Activated T-cell treated with anti-CD3 and anti-CD28 coated beads, Interleukin-2, amount 50 U/mL, for 1 hour (primary cell): ENCODE data around the gene SOST.
"Not testable (repeated sequence)": the region's sequence is repeated elsewhere in the genome, so short reads cannot be mapped to it uniquely, and the experiment has no call there.

ENCODE experiments used
- DNase-seq: peaks from one replicate; pipeline ENCODE4 v3.0.0-alpha.2; 2020

The SOST gene

DNA sequence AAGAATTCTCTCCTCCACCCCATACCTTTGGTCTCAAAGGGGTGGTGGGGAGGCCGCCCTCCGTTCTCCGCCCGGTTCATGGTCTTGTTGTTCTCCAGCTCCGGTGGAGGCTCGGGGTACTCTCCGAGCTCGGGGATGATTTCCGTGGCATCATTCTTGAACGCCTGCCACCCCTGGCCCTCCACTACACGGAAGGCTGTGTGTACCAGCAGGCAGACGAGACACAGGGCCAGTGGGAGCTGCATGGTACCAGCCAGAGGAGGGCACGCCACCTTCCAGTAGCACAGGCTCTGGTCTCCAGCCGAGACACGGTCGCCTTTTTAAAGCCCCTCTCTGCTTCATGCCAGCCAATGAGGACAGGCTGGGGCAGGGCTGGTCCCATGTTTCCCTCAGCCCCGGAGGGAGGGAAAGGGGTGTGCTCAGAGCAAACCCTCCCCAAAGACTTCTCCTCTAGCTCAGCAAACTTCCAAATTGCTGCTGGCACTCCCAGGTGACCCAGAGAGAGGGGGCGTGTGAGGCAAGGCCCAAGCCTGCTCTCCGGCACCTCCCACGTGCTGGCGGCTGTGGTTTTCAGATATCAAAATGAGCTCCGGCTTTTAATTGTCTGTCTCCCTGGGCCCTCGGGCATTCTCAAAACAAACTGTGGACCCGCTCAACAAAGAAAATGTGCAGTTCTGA, at the start of gene SOST:
SOST (minus strand) TSS at position 295 of the 678 bp plus-strand sequence; CDS start at position 245, 50 bp downstream.
- no peak for DNase-seq

DNA sequence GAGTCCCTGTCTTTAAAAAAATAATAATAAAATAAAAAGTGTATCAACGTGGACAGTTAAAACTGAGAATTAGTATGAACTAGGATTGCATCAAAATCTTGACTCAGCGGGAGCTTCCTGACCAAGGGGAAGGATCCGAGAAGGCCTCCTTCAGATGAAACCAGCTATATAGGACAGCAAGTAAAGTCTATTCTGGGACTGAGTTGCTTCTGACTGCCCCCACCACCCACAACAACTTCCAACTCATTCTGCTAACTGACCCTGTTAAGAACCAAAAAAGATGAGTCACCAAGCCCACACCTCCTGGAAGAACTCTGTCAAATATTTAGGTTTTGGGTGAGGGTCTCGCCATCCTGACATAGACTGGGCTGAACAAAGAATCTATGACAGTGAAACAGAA, 49.5 kb upstream of the SOST start:
- DNase-seq, result no peak

DNA sequence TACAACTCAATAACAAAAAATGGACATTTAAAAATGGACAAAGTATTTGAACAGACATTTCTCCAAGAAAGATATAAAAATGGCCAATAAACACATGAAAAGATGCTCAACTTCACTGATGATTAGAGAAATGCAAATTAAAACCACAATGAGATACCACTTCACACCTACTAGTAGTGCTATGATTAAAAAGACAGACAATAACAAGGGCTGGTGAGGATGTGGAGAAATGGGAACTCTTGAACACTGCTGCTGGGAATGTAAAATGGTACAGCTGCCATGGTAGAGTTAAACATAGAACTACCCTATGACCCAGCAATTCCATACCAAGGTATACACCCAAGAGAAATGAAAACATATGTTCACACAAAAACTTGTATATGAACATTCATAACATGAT, 46.5 kb upstream of the SOST start:
- no peak for DNase-seq

DNA sequence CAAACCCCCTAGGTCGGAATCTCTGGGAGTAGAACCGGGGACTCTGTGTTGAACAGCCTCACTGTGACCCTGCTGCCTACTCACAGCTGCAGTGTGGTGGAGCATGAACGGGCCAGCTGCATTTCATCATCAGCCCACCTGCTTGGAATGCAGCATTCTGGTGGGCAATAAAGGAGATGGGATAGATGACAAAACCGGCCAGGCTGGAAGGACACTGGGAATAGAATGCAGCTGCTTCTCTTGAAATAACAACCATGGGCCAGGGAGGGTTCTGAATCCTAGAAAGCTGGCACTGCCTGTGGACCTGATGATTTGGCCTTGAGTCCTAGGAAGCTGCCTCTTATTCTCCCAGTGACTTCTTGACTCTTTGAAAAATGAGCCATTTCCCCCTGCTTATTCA, 45.2 kb upstream of the SOST start:
- DNase-seq, result no peak

DNA sequence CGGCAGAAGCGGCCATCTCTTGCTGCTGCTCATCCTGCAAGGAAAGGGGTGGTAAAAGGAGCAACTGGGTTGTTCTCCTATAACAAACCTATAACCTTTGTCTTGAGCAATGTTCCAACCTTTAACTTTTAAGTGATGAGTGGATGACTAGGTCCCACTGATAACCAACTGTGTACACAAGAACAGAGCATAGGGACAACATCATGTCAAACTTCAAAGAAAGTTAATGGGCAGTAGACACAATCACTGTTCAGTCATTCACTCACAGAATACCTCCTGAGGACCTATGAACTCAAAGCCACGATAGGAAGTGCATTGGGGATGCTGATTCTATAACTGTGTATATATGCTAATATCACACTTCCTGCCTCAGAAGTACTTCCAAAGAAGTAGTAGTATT, 43.3 kb upstream of the SOST start:
- no peak for DNase-seq

DNA sequence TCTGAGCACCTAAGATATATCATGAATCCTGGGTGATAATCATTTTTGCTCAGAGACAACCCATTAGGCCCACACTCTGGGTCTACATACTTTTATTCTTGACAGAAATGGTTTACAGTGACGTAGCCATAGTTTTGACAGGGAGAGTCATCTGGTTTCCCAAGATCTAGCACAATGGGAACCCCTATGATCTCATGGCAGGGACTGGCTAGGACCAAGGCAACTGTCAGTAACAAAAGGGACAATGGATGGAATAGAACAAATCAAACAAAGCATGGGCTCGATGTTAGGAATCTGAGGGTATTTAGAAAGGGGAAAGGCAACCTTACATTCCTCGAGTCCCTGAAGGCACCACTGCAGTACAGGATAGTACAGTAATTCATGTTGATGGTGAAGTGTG, 42.1 kb upstream of the SOST start:
- no peak for DNase-seq

DNA sequence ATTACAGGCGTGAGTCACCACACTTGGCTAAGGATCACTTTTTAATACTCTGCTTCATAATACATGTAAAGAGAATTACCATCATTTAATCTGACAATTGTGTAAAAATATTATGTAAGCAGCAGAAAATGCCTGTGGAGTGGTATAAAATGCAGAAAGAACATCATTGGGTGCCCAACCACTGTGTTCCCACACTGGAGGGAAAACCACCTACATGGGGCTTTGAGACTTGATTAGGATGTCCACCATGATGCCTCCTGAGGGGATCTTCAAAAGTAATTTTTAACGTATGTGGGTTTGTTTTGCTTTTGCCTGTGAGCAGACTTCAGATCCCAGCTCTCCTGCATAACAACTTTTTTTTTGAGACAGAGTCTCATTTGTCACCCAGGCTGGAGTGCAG, 40.5 kb upstream of the SOST start:
- no peak for DNase-seq

DNA sequence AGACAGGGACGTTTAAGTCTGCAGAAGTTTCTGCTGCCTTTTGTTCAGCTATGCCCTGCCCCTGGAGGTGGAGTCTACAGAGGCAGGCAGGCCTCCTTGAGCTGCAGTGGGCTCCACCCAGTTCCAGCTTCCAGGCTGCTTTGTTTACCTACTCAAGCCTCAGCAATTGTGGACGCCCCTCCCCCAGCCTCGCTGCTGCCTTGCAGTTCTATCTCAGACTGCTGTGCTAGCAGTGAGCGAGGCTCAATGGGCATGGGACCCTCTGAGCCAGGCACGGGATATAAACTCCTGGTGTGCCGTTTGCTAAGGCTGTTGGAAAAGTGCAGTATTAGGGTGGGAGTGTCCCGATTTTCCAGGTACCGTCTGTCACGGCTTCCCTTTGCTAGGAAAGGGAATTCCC, 39.4 kb upstream of the SOST start:
- DNase-seq, result not testable (repeated sequence)

DNA sequence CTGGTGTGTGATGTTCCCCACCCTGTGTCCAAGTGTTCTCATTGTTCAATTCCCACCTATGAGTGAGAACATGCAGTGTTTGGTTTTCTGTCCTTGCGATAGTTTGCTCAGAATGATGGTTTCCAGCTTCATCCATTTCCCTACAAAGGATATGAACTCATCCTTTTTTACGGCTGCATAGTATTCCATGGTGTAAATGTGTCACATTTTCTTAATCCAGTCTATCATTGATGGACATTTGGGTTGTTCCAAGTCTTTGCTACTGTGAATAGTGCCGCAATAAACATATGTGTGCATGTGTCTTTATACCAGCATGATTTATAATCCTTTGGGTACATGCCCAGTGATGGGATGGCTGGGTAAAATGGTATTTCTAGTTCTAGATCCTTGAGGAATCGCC, 34.1 kb upstream of the SOST start:
- not testable (repeated sequence) for DNase-seq

DNA sequence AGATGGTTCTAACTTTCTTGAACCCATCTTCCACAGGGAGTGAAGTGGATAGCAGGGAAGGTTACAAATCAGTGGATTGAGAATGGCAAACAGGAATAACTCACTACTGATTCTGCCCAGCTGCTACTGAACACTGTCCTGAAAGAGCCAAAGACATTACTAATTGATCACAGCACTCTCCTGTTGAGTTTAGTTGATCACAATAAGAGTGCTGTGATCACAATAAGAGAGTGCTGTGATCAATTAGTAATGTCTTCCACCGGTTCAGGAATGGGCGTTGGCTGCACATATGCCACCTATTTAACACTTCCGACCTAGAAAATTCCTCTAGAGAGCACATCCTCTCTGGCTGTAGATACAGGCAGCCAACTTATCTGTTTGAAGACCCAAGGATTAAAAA, 33.0 kb upstream of the SOST start:
- no peak for DNase-seq

DNA sequence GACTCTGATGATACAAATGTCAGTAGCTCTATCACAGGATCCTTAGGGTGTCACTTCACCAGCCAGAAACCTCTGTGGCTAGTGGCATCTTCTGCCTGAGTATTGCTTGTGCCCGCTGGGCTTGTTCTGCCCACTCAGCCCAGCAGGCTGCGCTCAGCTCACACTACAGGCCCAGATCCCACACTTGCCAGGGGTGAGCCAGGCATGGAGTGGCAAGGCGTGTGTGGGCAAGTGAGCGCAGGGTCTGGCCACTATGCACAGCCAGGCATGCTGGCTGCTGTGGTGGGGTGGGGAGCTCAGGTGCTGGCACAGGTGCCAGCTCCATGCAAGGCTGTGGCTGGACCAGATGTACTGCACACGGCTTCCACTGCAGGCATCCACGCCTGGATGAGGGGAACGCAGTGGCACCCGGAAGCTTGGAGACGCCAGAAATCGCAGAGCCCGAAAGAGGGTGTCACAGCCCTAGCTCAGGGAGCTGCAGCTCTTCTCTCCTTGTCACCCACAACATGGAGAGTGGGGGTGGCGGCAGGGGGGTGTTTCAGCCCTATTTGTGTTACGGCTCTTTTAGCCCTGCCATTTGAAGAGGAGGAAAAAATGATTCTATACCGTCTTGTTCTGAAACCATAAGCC, 31.8 kb upstream of the SOST start:
- no peak for DNase-seq

DNA sequence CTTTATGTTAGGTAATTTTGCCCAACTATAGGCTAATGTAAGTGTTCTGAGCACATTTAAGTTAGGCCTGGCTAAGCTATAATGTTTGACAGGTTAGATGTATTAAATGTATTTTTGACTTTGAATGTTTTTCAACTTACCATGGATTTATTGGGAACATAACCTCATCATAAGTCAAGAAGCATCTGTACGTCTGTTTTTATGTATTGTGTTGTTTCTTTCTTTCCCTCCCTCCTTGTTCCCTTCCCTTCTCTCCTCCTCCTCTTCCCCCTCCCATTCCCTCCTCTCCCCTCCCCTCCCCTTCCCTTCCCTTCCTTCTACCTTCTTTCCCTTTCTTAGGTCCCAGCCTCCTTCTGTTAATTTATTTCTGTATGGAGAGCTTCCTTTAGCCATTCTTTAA, 30.9 kb upstream of the SOST start:
- no peak for DNase-seq

DNA sequence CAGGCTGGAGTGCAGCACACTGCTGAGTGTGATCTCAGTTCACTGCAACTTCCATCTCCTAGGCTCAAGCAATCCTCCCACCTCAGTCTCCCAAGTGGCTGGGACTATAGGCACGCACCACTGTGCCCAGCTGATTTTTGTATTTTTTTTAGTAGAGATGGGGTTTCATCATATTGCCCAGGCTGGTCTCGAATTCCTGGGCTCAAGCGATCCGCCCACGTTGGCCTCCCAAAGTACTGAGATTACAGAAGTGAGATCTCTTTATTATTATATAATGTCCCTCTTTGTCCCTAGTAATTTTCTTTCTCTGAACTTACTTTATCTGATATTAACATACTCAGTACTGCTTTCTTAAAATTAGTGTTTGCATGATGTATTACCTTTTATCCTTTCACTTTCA, 29.9 kb upstream of the SOST start:
- DNase-seq, result no peak

DNA sequence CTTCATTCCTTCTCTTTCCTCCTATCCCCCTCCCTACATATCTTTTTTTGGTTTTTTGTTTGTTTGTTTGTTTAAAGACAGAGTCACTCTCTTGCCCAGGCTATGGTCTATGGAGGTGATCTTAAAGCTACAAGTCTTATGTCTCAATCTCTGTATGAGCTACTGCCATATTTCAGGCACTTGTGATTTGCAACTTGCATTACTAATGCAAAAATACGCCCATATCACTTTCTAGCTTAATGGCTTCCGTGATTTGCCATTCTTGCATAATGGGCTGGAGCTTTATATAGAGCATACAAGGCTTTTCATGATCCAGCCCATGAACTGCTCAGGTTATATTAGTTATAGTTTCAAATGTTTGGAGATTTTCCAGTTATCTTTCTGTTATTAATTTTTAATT, 29.1 kb upstream of the SOST start:
- DNase-seq, result no peak

DNA sequence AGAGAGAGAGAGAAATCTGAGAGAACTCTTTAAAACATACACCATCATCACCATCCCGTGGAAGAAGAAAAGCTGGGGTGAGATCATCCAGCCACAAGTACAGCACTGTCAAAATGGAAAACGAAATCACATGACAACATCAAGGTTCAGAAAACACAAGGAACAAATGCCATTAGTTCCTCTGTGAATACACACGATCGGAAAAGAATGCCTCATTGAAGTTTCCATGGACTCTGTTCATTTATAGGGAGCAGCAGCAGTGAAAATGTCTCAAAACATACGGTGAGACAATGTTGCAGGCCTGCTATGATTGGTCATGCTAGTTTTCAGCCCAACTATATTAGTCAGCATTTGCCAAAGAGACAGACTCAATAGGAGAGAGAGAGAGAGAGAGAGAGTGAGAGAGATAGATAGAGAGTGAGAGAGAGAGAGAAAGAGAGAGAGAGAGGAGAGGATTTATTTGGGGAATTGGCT, 26.1 kb upstream of the SOST start:
- DNase-seq, result no peak

DNA sequence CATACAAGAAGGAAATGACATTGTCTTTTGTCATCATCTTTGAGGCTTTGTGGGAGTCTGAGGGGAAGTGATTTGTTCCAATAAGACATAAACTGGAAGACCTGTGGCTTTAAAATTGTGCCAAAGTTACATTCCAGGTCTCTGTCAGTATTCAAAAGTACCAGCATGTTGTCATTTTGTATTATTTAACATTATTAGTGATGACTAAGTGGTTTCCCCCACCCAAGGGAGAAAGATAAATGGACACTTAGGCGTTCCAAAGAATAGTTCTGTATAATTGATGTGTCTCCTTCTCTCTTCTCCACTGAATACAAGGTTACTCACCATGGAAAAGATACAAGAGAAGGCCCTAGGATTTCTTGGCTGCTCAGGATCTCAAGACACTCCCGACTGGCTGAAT, 25.5 kb upstream of the SOST start:
- DNase-seq, result no peak

DNA sequence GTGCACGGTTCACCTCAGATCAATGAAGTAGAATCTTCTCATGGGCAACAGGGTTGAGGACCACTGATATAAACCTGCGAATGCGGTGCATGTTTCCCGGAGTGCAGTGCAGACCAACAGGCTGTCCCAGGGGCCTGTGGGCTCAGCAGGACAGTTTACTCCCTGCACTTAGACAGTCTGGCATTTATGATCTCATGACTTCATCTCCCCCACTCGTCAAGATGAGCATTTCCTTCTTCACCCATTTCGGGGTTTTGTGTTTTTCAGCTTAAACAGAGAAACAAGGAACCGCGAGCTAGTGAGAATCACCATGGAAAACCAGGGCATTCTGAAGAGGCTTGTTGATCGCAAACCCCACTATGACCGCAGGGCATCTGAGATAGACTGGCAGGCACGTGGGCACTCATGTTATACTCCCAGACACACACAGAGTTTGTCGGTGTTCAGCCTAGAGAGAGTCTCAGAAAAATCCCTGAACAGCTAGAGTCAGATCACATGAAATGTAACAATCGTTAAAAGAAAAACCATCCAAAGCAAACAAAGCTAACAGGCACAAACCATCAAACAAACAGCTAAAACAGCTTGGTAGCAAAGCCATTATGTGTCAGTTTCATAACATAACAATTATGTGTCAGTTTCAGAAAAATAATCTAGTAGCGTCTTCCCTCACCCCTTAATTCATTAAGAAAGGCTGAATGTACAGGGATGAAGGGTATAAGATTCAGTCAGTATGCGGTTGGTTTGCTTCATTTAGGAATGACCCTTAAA, 24.5 kb upstream of the SOST start:
- no peak for DNase-seq

DNA sequence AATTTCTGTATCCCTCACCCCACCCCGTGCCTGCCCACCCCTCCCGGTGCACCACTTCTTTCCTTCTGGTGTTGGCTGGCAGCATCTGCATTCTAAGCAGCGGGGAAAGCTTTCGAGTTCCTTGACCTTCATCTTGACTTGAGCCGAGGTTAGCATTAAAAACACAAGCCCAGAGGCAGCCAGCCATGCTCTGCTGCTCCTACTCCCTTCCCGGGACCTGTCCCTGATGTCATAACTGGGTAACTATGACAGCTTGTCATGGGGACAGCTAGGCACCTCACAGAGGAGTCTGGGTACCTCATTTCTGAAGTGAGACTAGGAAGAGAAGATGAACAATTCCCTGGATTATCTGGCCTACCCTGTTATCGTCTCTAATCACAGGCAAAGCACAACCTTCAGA, 21.5 kb upstream of the SOST start, which contains the start of gene CFAP97D1:
CFAP97D1 (plus strand) TSS at position 301 of the 400 bp plus-strand sequence; CDS start at position 329, 28 bp downstream.
- no peak for DNase-seq

DNA sequence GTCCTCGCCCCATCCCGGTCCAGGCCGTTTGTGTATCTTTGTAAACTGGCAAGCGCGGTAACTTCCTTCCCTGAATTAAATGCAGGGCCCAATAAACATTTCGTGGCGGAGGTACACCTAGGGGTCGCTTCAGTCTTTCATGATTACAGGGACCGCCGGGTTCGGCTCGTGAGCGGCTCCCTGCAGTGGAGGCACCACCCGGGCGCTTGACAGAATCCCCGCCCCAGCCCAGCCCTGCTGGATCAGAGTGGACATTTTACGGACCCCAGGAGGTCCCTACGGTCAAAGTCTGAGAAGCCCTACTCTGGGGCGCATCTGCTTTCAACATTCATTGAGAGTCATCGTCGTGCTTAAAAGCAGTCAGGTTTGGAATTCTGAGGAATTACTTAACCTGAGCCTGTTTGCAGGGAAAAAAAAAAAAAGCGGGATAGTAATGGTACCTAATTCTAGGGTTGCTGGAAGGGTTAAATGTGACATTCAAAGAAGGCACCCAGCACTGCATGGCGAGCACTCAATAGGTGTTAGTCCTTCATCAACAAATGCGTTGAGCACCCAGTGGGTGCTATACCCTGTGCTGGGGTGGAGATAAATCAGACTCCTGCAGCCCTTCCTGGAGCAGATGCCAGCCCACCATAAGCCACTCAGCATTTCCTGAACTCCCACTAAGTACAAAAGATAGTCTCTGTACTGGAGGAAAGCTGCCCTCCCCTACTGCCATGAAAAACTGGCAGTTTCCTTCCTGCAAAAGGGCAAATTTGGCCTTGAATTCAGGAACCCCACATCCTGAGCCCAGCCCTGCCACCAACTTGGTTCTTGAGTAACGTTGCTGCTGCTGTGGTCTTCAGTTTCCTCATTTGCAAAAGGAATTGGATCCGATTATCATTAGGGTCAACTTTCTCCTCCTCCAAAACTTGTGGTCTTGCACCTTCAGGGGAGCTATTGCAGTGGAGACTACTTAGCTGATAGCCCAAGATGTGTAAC, 20.8 kb upstream of the SOST start:
- no peak for DNase-seq

DNA sequence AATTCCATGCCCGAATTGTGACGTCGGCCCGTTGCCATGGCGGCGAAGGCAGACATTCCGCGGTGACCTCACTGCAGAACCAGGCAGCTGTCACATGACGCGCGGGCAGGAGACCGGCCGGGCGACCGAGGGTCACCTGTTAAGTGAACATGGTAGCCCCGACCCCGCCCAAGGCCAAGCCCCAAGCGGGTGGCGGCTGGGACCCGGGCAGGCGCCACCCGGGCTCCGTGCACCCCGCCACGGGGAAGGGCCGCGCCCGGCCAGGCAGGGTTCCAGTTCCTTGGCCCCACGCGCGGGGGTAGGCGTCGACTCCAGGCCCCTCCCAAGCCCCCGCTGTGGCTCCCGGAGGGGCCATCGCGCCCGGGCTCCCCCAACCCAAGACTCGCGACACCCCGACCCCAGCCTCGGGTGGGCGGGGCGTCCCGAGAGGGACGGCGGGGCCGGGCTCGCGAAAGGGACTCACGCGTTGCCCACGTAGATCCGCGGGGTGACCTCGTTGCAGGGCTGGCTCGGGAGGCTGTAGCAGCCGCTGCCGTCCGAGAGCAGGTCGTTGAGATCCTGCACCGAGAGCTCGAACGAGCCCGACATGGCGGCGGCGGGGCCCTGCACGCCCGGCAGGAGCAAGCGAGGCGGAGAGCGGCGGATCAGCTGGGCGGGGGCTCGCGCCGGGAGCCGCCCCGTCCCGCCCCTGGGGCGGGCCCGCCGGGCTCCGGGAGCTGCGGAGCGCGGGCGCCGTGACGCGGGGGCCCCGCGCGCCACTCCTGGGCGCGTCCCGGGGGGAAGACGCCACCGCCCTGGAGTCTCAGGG, 19.9 kb upstream of the SOST start, which contains the start of gene DUSP3:
DUSP3 (minus strand) TSS at position 641 of the 808 bp plus-strand sequence; CDS start at position 588, 53 bp downstream.
- peak; percentile 82 for DNase-seq
